HG03571 (cell line): Measurements from ENCODE around the gene MADD.

Experiments used
- ATAC-seq: cut with Tn5 transposase; IDR thresholded peaks from one replicate; pipeline ENCODE4 v1.9.1; 2021; ENCODE audit not compliant: unreplicated experiment

The MADD gene

GRCh38 chr11:47336595-47336994, 66.7 kb downstream of the MADD start:
- ATAC-seq = no peak

GRCh38 chr11:47337229-47337924, 67.4 kb downstream of the MADD start:
- no peak for ATAC-seq

GRCh38 chr11:47338396-47339241, 68.7 kb downstream of the MADD start:
- ATAC-seq = no peak

- ATAC-seq = no peak
These were observed 70.1 kb downstream of the MADD start for GRCh38 chr11:47340010-47340409.

- no peak for ATAC-seq
These were observed 71.2 kb downstream of the MADD start for GRCh38 chr11:47340980-47341775.

- no peak for ATAC-seq
These were observed 72.3 kb downstream of the MADD start for GRCh38 chr11:47342036-47342803.

GRCh38 chr11:47342854-47343253, 72.9 kb downstream of the MADD start:
- ATAC-seq = no peak

GRCh38 chr11:47345890-47346563, 76.1 kb downstream of the MADD start:
- no peak for ATAC-seq

- no peak for ATAC-seq
These were observed 77.2 kb downstream of the MADD start for GRCh38 chr11:47347137-47347536.

- no peak for ATAC-seq
These were observed 78.3 kb downstream of the MADD start for GRCh38 chr11:47348131-47348802.

GRCh38 chr11:47348859-47349258, 78.9 kb downstream of the MADD start:
- ATAC-seq = no peak

- ATAC-seq = no peak
These were observed 79.7 kb downstream of the MADD start for GRCh38 chr11:47349521-47350095.

- ATAC-seq = no peak
These were observed 80.4 kb downstream of the MADD start for GRCh38 chr11:47350315-47350714.

GRCh38 chr11:47351156-47352126, 81.5 kb downstream of the MADD start:
- ATAC-seq = no peak

- ATAC-seq = no peak
These were observed 82.6 kb downstream of the MADD start, which contains the start of gene MYBPC3 for GRCh38 chr11:47352556-47352955. Gene MYBPC3, minus strand, starts transcription at chr11:47352702. Its CDS starts 55 bp downstream, at chr11:47352647.

GRCh38 chr11:47353978-47354774, 84.2 kb downstream of the MADD start:
- ATAC-seq = no peak

GRCh38 chr11:47354913-47355282, 85.0 kb downstream of the MADD start:
- ATAC-seq = no peak
